NCI-H345 (cell line): ENCODE data around the gene KIF25.
"Not testable (repeated sequence)": the region's sequence is repeated elsewhere in the genome, so short reads cannot be mapped to it uniquely, and the experiment has no call there.

ENCODE experiments used
- DNase-seq: peaks from one replicate; lab custom pipeline; 2025; lab: John Stamatoyannopoulos, UW

KIF25 gene

GRCh38 chr6:167975458-167975857, 22.0 kb upstream of the KIF25 start:
- DNase-seq: no peak

- DNase-seq: not testable (repeated sequence)
These were observed 21.3 kb upstream of the KIF25 start for GRCh38 chr6:167976116-167976657.

GRCh38 chr6:167976708-167977107, 20.8 kb upstream of the KIF25 start:
- no peak for DNase-seq

- no peak for DNase-seq
These were observed 19.6 kb upstream of the KIF25 start for GRCh38 chr6:167977717-167978467.

GRCh38 chr6:167978607-167979006, 18.9 kb upstream of the KIF25 start:
- no peak for DNase-seq

GRCh38 chr6:167979436-167980139, 17.9 kb upstream of the KIF25 start:
- no peak for DNase-seq

- no peak for DNase-seq
These were observed 16.4 kb upstream of the KIF25 start for GRCh38 chr6:167980911-167981580.

GRCh38 chr6:167981916-167982462, 15.5 kb upstream of the KIF25 start:
- DNase-seq: no peak

- DNase-seq: no peak
These were observed 13.2 kb upstream of the KIF25 start for GRCh38 chr6:167984144-167984719.

GRCh38 chr6:167984876-167985604, 12.4 kb upstream of the KIF25 start:
- no peak for DNase-seq

- no peak for DNase-seq
These were observed 11.4 kb upstream of the KIF25 start for GRCh38 chr6:167985911-167986595.

GRCh38 chr6:167987396-167988153, 9.9 kb upstream of the KIF25 start:
- no peak for DNase-seq

- DNase-seq: no peak
These were observed 9.3 kb upstream of the KIF25 start for GRCh38 chr6:167988154-167988495.

GRCh38 chr6:167988945-167989841, 8.3 kb upstream of the KIF25 start:
- DNase-seq: no peak

GRCh38 chr6:167990016-167990945, 7.2 kb upstream of the KIF25 start:
- no peak for DNase-seq

- DNase-seq: no peak
These were observed 4.3 kb upstream of the KIF25 start for GRCh38 chr6:167993169-167993568.

GRCh38 chr6:167993831-167994230, 3.6 kb upstream of the KIF25 start:
- DNase-seq: no peak

- no peak for DNase-seq
These were observed 2.2 kb upstream of the KIF25 start for GRCh38 chr6:167995302-167995701.
